ENCODE results near the gene NXPH2. TPM values are rescaled to one million over a fixed set of nuclear protein-coding genes. Genes with fewer than 3 reads are reported as not detected.

NXPH2 gene
- total and polyA plus RNA-seq, 2 of the 13 experiments (the other 11 are each of a cell fraction or from before 2014, with no cell fraction given) = not detected

GRCh38 chr2:138670734-138671133 is 109.5 kb downstream of the NXPH2 start:
- ChIA-PET CTCF (ENCODE audit: low intra/inter-chr PET ratio, low total read pairs) (no interaction called here), POLR2A (no interaction called here)
- FAIRE-seq (no peak), ATAC-seq (no peak), DNase-seq (ENCODE audit: low spot score) (no peak)
- no peaks in the 10 kb centered on the region for H4K20me1 ChIP-seq (ENCODE audit: insufficient read depth, low read length)
- H3K27me3 ChIP-seq (ENCODE audit: control insufficient read depth in 1 of 2, insufficient read depth in 2 of 2, low read length in 2 of 2) = peaks cover 0 to 8% of the 10 kb centered on the region in 2 experiments; a peak in 1 of 5 replicates
- no TSS peak for BruUV-seq (replicated peaks)
- intact Hi-C loops (cut with micrococcal nuclease; ENCODE audit: unreplicated experiment) (no loop called here), in situ Hi-C loops (cut with HindIII; ENCODE audit: extremely low pct_ligation_motif_present, low pct_unique_long_range_greater_than_20kb) (no loop called here)
- H3K27ac ChIP-seq (ENCODE audit: extremely low read length, insufficient read depth, low read length) = no peak overlapping the region
- 58% methylated on average over 5 of the region's 5 CpGs for WGBS (ENCODE audit: low lambda C conversion rate)
- H3K9me3 ChIP-seq (ENCODE audit: low read length) = no peaks in the 10 kb centered on the region
- no peak overlapping the region for H3K4me2 ChIP-seq (ENCODE audit: low read depth, low read length)
- H3K79me2 ChIP-seq (ENCODE audit: insufficient read depth, low read length) = no peaks in the 10 kb centered on the region
- no peak overlapping the region for H3K9ac ChIP-seq (ENCODE audit: insufficient read depth, low read depth, low read length)
- no peaks in the 10 kb centered on the region for H3K4me1 ChIP-seq (ENCODE audit: insufficient read depth, low read length)
- H3K36me3 ChIP-seq (replicated peaks in 1 of 2; ENCODE audit: control insufficient read depth in 1 of 2, insufficient read depth in 2 of 2, low read length in 2 of 2) = no peaks in the 10 kb centered on the region
- H3K4me3 ChIP-seq (replicated peaks in 1 of 3; ENCODE audit: insufficient read depth in 1 of 3, low read depth in 2 of 3, low read length in 3 of 3) = no peak overlapping the region
- no peak for TF ChIP-seq MTF1 (CRISPR knock-in tag; IDR thresholded peaks at IDR 0.05)
- no peak for TF ChIP-seq PHF5A (CRISPR knock-in tag; IDR thresholded peaks at IDR 0.05; ENCODE audit: low read depth, unreplicated experiment)
- no peak for TF ChIP-seq AFF4 (CRISPR knock-in tag; IDR thresholded peaks at IDR 0.05)
- no peak for TF ChIP-seq BRF2 (CRISPR knock-in tag; IDR thresholded peaks at IDR 0.05)
- no peak for TF ChIP-seq PRPF4 (IDR thresholded peaks at IDR 0.05; ENCODE audit: low read depth, low read length, poor library complexity, severe bottlenecking)
- no peak for TF ChIP-seq ZNF781 (CRISPR knock-in tag; IDR thresholded peaks at IDR 0.05; ENCODE audit: borderline replicate concordance, not compliant biosample characterization)
- TF ChIP-seq CEBPZ (IDR thresholded peaks at IDR 0.05; ENCODE audit: low read length) = no peak
- TF ChIP-seq ZFP36L1 (CRISPR knock-in tag; IDR thresholded peaks at IDR 0.05) = no peak
- TF ChIP-seq ZNF101 (CRISPR knock-in tag; IDR thresholded peaks at IDR 0.05; ENCODE audit: borderline replicate concordance, low read depth) = no peak
- no peak for TF ChIP-seq RFXANK (CRISPR knock-in tag; IDR thresholded peaks at IDR 0.05)
- TF ChIP-seq ZMYM4 (CRISPR knock-in tag; IDR thresholded peaks at IDR 0.05) = no peak
- no peak for TF ChIP-seq ARNT (IDR thresholded peaks at IDR 0.05)
- no peak for TF ChIP-seq ZNF484 (CRISPR knock-in tag; IDR thresholded peaks at IDR 0.05; ENCODE audit: borderline replicate concordance, low read depth)
- H2AFZ ChIP-seq (ENCODE audit: low read length) = no peak overlapping the region

Measured in HepG2 (cell line).